HCT116 (cell line): Measurements from ENCODE around the gene ERVMER34-1.

Experiments used
- CBX3 ChIP-seq: IDR thresholded peaks from 2 replicates; pipeline ENCODE4 v1.6.1; 2012; ENCODE audit warnings: low read depth
- EGR1 ChIP-seq: IDR thresholded peaks from 2 replicates; pipeline ENCODE4 v1.6.1; 2012; ENCODE audit warnings: low read depth
- EZH2 ChIP-seq: fragments of 200-600 bp; sonication (generic); IDR thresholded peaks from 2 replicates; pipeline ENCODE4 v1.6.1; 2017; ENCODE audit warnings: antibody characterized with exemption, mixed run types
- EZH2phosphoT487 ChIP-seq: fragments of 200-600 bp; IDR thresholded peaks from 2 replicates; pipeline ENCODE4 v1.6.1; 2018; ENCODE audit warnings: antibody characterized with exemption, borderline replicate concordance
- POLR2A ChIP-seq: IDR thresholded peaks from 2 replicates; pipeline ENCODE4 v1.7.0; 2011; ENCODE audit warnings: borderline replicate concordance; ENCODE audit not compliant: insufficient read depth, insufficient read length; ENCODE audit errors: extremely low read depth
- POLR2AphosphoS5 ChIP-seq: IDR thresholded peaks from 2 replicates; pipeline ENCODE4 v1.6.1; 2011; ENCODE audit warnings: mild to moderate bottlenecking, low read depth, low read length, moderate library complexity
- SIN3A ChIP-seq: IDR thresholded peaks from 2 replicates; pipeline ENCODE4 v1.6.1; 2012; ENCODE audit warnings: low read depth
- SP1 ChIP-seq: IDR thresholded peaks from 2 replicates; pipeline ENCODE4 v1.6.1; 2012; ENCODE audit warnings: low read depth
- SRF ChIP-seq: IDR thresholded peaks from 2 replicates; pipeline ENCODE4 v1.6.1; 2012; ENCODE audit warnings: low read depth
- ZFX ChIP-seq: fragments of 450-650 bp; IDR thresholded peaks from 2 replicates; pipeline ENCODE4 v1.6.1; 2017
- ZNF274 ChIP-seq: fragments of 200-500 bp; sonication (Bioruptor generic); IDR thresholded peaks from 2 replicates; pipeline ENCODE4 v1.6.1; 2014; ENCODE audit warnings: mild to moderate bottlenecking, low read depth, low read length, inconsistent platforms
- TF ChIP-seq, protein P1 (sequence below): IDR thresholded peaks from 2 replicates; pipeline ENCODE4 v1.6.1; 2012
- TF ChIP-seq, protein P2 (sequence below), 3 experiments: fragments of 200-600 bp in 1 of 3; sonication (generic) in 1 of 3; IDR thresholded peaks in 2 of 3; conservative IDR thresholded peaks in 1 of 3; 2 replicates each; pipeline ENCODE4 v1.5.1; 2012 to 2017; ENCODE audit warnings: low read depth in 2 of 3, low read length in 2 of 3, antibody characterized with exemption in 1 of 3, borderline replicate concordance in 1 of 3, control low read depth in 1 of 3, mild to moderate bottlenecking in 1 of 3, mixed read lengths in 1 of 3, mixed run types in 1 of 3, moderate library complexity in 1 of 3; ENCODE audit not compliant: insufficient read depth in 1 of 3
- TF ChIP-seq, protein P3 (sequence below): IDR thresholded peaks from 2 replicates; pipeline ENCODE4 v1.6.1; 2012; ENCODE audit warnings: low read depth

DNA sequence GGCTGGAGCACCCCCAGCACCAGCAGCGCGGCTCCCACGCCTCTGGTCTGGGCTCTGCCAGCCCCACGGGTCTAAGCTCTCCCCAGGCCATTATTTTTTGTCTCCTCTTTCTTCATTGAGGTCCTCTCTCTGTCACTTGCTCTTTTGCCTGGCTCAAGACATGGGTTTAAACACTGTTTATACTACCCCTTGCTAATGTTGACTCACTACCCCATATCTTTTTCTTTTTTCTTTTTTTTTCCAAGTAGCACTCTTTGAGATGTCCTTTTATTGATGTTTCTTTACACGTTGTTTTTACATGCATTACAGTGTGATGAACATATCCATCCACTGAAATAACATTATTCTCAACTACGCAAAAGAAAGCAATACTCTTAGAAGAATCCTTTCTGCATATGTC, 1.7 kb upstream of the ERVMER34-1 start:
- no peak for TF ChIP-seq EZH2phosphoT487
- TF ChIP-seq, protein P1, sequence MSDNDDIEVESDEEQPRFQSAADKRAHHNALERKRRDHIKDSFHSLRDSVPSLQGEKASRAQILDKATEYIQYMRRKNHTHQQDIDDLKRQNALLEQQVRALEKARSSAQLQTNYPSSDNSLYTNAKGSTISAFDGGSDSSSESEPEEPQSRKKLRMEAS = no peak
- TF ChIP-seq, protein P2, sequence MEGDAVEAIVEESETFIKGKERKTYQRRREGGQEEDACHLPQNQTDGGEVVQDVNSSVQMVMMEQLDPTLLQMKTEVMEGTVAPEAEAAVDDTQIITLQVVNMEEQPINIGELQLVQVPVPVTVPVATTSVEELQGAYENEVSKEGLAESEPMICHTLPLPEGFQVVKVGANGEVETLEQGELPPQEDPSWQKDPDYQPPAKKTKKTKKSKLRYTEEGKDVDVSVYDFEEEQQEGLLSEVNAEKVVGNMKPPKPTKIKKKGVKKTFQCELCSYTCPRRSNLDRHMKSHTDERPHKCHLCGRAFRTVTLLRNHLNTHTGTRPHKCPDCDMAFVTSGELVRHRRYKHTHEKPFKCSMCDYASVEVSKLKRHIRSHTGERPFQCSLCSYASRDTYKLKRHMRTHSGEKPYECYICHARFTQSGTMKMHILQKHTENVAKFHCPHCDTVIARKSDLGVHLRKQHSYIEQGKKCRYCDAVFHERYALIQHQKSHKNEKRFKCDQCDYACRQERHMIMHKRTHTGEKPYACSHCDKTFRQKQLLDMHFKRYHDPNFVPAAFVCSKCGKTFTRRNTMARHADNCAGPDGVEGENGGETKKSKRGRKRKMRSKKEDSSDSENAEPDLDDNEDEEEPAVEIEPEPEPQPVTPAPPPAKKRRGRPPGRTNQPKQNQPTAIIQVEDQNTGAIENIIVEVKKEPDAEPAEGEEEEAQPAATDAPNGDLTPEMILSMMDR (IDR thresholded peaks at IDR 0.05 in 2 of 3, conservative IDR thresholded peaks at IDR 0.05 in 1 of 3; ENCODE audit: borderline replicate concordance in 1 of 3, insufficient read depth in 1 of 3, low read depth in 2 of 3, low read length in 2 of 3) = no peak
- TF ChIP-seq POLR2A = no peak
- TF ChIP-seq SRF = no peak
- no peak for TF ChIP-seq SIN3A
- no peak for TF ChIP-seq EGR1
- TF ChIP-seq ZNF274 = no peak
- no peak for TF ChIP-seq CBX3
- TF ChIP-seq EZH2 = no peak
- TF ChIP-seq SP1 = no peak
- no peak for TF ChIP-seq POLR2AphosphoS5
- TF ChIP-seq, protein P3, sequence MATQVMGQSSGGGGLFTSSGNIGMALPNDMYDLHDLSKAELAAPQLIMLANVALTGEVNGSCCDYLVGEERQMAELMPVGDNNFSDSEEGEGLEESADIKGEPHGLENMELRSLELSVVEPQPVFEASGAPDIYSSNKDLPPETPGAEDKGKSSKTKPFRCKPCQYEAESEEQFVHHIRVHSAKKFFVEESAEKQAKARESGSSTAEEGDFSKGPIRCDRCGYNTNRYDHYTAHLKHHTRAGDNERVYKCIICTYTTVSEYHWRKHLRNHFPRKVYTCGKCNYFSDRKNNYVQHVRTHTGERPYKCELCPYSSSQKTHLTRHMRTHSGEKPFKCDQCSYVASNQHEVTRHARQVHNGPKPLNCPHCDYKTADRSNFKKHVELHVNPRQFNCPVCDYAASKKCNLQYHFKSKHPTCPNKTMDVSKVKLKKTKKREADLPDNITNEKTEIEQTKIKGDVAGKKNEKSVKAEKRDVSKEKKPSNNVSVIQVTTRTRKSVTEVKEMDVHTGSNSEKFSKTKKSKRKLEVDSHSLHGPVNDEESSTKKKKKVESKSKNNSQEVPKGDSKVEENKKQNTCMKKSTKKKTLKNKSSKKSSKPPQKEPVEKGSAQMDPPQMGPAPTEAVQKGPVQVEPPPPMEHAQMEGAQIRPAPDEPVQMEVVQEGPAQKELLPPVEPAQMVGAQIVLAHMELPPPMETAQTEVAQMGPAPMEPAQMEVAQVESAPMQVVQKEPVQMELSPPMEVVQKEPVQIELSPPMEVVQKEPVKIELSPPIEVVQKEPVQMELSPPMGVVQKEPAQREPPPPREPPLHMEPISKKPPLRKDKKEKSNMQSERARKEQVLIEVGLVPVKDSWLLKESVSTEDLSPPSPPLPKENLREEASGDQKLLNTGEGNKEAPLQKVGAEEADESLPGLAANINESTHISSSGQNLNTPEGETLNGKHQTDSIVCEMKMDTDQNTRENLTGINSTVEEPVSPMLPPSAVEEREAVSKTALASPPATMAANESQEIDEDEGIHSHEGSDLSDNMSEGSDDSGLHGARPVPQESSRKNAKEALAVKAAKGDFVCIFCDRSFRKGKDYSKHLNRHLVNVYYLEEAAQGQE = no peak
- TF ChIP-seq ZFX = no peak
